Peyer's patch (tissue), 4 donors: Measurements from ENCODE around the gene RPA4. TPM values are rescaled to one million over a fixed set of nuclear protein-coding genes. Genes with fewer than 3 reads are reported as not detected.
"Not testable (repeated sequence)": the region's sequence is repeated elsewhere in the genome, so short reads cannot be mapped to it uniquely, and the experiment has no call there.

Experiments
- DNase-seq, 3 donors: peaks; one replicate each; pipeline ENCODE4 v3.0.0-alpha.2; 2017 to 2019
- H3K27ac ChIP-seq, 4 donors: fragments of 200-600 bp; sonication (generic); one replicate each; pipeline ENCODE4 v1.5.1; 2016 to 2019
- H3K27me3 ChIP-seq, 2 donors: fragments of 200-600 bp; sonication (generic); one replicate each; pipeline ENCODE4 v1.5.1; 2019
- H3K36me3 ChIP-seq, 3 donors: fragments of 200-600 bp; sonication (generic); one replicate each; pipeline ENCODE4 v1.5.1; 2016 to 2019
- H3K4me1 ChIP-seq, 4 donors: fragments of 200-600 bp; sonication (generic); one replicate each; pipeline ENCODE4 v1.5.1; 2016 to 2019
- H3K4me3 ChIP-seq, 4 donors: fragments of 200-600 bp; sonication (generic); 1 replicate in 3 of 4; 2 replicates in 1 of 4; pipeline ENCODE4 v1.5.1; 2016 to 2019; ENCODE audit warnings: mild to moderate bottlenecking in 1 of 4
- H3K9me3 ChIP-seq, 4 donors: fragments of 200-600 bp; sonication (generic); one replicate each; pipeline ENCODE4 v1.5.1; 2016 to 2019; ENCODE audit warnings: mild to moderate bottlenecking in 1 of 4
- POLR2A ChIP-seq, 2 donors: fragments of 450-650 bp; IDR thresholded peaks; one replicate each; pipeline ENCODE4 v1.5.1; 2017; ENCODE audit warnings: antibody characterized with exemption in 2 of 2, mild to moderate bottlenecking in 2 of 2, moderate library complexity in 2 of 2
- total RNA-seq, 4 donors: library from RNA; depleted of rRNA; stranded (reverse); fragments of >200 nt; gene quantifications; one replicate each; pipeline ENCODE4 v1.1.0, GENCODE V29; 2016
- TF ChIP-seq, protein P1 (sequence below), 6 experiments: fragments of 450-650 bp in 4 of 6; fragments of 200-600 bp in 2 of 6; sonication (generic) in 1 of 6; IDR thresholded peaks; one replicate each; pipeline ENCODE4 v1.5.1; 2017 to 2019; ENCODE audit warnings: antibody characterized with exemption in 6 of 6, mild to moderate bottlenecking in 3 of 6, moderate library complexity in 1 of 6

The RPA4 gene
- total RNA-seq, 4 donors from 2014 or later: 3.2 to 19.0 (median 6.4) TPM

DNA sequence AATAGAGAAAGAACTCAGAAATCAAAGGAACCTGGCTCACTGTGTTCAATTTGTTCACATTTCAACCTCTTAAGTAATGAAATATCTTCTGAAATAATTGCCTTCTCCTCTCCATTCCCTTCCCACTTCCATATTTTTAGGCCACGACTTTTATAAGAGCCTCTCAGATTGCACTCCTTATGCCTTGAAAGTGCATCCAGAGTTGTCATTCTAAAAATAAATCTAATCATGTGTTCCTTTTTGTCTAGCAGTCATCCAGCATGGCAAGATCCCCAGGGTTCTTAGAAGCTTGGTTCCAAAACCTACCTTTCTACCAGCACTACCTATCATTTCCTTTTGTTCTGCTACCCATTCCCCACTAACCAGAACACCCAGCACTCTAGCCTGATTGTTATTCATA is 42.4 kb upstream of the RPA4 start:
- Histone ChIP-seq H3K4me1 (no peaks in the 10 kb centered on the region), H3K27ac (no peak overlapping the region), H3K4me3 (no peak overlapping the region), H3K9me3 (no peaks in the 10 kb centered on the region), H3K36me3 (no peaks in the 10 kb centered on the region), H3K27me3 (no peaks in the 10 kb centered on the region)
- TF ChIP-seq, protein P1, sequence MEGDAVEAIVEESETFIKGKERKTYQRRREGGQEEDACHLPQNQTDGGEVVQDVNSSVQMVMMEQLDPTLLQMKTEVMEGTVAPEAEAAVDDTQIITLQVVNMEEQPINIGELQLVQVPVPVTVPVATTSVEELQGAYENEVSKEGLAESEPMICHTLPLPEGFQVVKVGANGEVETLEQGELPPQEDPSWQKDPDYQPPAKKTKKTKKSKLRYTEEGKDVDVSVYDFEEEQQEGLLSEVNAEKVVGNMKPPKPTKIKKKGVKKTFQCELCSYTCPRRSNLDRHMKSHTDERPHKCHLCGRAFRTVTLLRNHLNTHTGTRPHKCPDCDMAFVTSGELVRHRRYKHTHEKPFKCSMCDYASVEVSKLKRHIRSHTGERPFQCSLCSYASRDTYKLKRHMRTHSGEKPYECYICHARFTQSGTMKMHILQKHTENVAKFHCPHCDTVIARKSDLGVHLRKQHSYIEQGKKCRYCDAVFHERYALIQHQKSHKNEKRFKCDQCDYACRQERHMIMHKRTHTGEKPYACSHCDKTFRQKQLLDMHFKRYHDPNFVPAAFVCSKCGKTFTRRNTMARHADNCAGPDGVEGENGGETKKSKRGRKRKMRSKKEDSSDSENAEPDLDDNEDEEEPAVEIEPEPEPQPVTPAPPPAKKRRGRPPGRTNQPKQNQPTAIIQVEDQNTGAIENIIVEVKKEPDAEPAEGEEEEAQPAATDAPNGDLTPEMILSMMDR (IDR thresholded peaks at IDR 0.05): no peak
- TF ChIP-seq POLR2A (IDR thresholded peaks at IDR 0.05): no peak
- no peak for DNase-seq

- not testable (repeated sequence) for H3K4me3 ChIP-seq, H3K36me3 ChIP-seq, H3K27ac ChIP-seq, H3K4me1 ChIP-seq, H3K9me3 ChIP-seq, H3K27me3 ChIP-seq, DNase-seq
Observed at GRCh38 chrX:96841866-96842265, 41.8 kb upstream of the RPA4 start.

GRCh38 chrX:96843566-96843965 is 40.1 kb upstream of the RPA4 start:
- Histone ChIP-seq H3K27me3 (no peaks in the 10 kb centered on the region), H3K27ac (no peak overlapping the region), H3K4me3 (no peak overlapping the region), H3K9me3 (no peaks in the 10 kb centered on the region), H3K4me1 (no peaks in the 10 kb centered on the region), H3K36me3 (no peaks in the 10 kb centered on the region)
- DNase-seq: no peak
- TF ChIP-seq, protein P1 (IDR thresholded peaks at IDR 0.05): no peak
- no peak for TF ChIP-seq POLR2A (IDR thresholded peaks at IDR 0.05)

DNA sequence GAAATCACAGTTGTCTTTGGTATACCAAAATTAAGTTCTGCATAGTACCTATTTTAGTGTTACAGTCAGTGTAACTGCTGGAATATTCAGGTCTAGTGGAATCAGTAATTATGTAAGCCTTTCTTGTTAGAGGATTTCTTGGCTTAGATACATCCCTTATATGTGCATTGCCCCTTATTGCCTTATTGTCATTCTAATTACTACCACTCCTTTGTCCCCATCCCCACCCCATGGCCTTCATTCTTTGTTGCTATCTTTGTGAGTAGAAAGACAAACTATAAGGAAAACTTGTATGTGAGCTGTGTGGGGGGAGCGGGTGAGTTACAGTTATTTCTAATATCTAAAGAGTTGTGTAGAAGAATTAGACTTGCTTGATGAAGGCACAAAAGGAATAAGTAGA is 36.9 kb upstream of the RPA4 start:
- Histone ChIP-seq H3K4me1 (no peaks in the 10 kb centered on the region), H3K9me3 (no peaks in the 10 kb centered on the region), H3K36me3 (no peaks in the 10 kb centered on the region), H3K4me3 (no peak overlapping the region), H3K27me3 (no peaks in the 10 kb centered on the region), H3K27ac (no peak overlapping the region)
- TF ChIP-seq, protein P1 (IDR thresholded peaks at IDR 0.05): no peak
- no peak for TF ChIP-seq POLR2A (IDR thresholded peaks at IDR 0.05)
- DNase-seq: no peak

- not testable (repeated sequence) for H3K9me3 ChIP-seq, H3K27ac ChIP-seq, DNase-seq, H3K4me1 ChIP-seq, H3K36me3 ChIP-seq, H3K4me3 ChIP-seq, H3K27me3 ChIP-seq
Observed at GRCh38 chrX:96859422-96859821, 24.3 kb upstream of the RPA4 start.

GRCh38 chrX:96861218-96861617 is 22.5 kb upstream of the RPA4 start:
- H3K9me3 ChIP-seq: no peaks in the 10 kb centered on the region
- no peaks in the 10 kb centered on the region for H3K4me1 ChIP-seq
- no peak for DNase-seq
- no peaks in the 10 kb centered on the region for H3K36me3 ChIP-seq
- no peak overlapping the region for H3K4me3 ChIP-seq
- H3K27ac ChIP-seq: no peak overlapping the region
- no peaks in the 10 kb centered on the region for H3K27me3 ChIP-seq
- TF ChIP-seq, protein P1 (IDR thresholded peaks at IDR 0.05): no peak
- no peak for TF ChIP-seq POLR2A (IDR thresholded peaks at IDR 0.05)

DNA sequence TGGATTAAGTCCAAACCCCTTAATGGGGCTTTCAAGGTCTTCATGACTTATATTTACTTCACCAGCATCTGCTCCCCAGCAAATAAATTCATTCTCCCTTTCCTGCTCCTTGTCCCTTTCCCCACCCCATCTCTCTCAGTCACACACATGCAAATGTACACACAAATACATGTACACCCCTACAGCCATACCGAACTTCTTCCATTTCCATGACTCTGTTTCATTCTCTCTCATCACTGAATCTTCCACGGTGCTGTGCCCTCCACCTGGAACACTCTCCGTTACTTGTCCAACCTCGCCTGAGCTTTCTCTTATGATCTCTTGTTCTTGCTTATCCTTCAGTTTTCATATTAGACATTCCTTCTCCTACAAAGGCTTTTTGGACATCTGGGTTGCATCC is 22.0 kb upstream of the RPA4 start:
- no peak for DNase-seq
- Histone ChIP-seq H3K27me3 (no peaks in the 10 kb centered on the region), H3K27ac (no peak overlapping the region), H3K9me3 (no peaks in the 10 kb centered on the region), H3K4me1 (no peaks in the 10 kb centered on the region), H3K4me3 (no peak overlapping the region), H3K36me3 (no peaks in the 10 kb centered on the region)
- TF ChIP-seq, protein P1 (IDR thresholded peaks at IDR 0.05): no peak
- no peak for TF ChIP-seq POLR2A (IDR thresholded peaks at IDR 0.05)
